ENCODE measurements around the gene TICAM2.

The TICAM2 gene

DNA sequence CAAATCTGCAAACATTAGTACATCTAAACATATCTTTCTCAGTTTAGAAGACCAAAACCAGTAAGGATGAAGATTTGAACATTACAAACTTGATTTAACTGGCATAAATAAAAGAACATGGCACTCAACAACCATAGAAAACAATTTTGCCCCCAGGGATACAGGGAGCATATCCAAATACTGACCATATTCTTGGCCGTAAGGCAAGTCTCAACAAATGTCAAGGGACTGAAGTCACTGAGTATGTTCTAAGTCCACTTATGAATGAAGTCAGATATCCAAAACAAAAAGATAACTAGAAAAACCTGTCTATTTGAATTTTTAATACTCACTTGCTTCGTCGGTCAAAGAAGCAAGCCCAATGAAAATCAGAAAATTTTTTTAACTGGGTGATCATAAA lies 71.9 kb downstream of the TICAM2 start:
- no peak for FAIRE-seq

All from colon (tissue), 2 donors.